Measurements from ENCODE around the gene PTPRD.
"Not testable (repeated sequence)": the region's sequence is repeated elsewhere in the genome, so short reads cannot be mapped to it uniquely, and the experiment has no call there.

PTPRD gene

GRCh38 chr9:9099646-9100045 is 1513.2 kb downstream of the PTPRD start:
- no peak for DNase-seq

- DNase-seq: not testable (repeated sequence)
Measured at GRCh38 chr9:9097254-9097653, 1515.5 kb downstream of the PTPRD start.

GRCh38 chr9:9091387-9091786 is 1521.4 kb downstream of the PTPRD start:
- no peak for DNase-seq

GRCh38 chr9:9079473-9079872 is 1533.3 kb downstream of the PTPRD start:
- DNase-seq: no peak

- DNase-seq: no peak
Measured at GRCh38 chr9:9078301-9078700, 1534.5 kb downstream of the PTPRD start.

GRCh38 chr9:9061627-9062026 is 1551.2 kb downstream of the PTPRD start:
- DNase-seq: peak; percentile 92

GRCh38 chr9:9054354-9054992 is 1558.3 kb downstream of the PTPRD start:
- peak; percentile 90 for DNase-seq

- DNase-seq: no peak
Measured at GRCh38 chr9:9045572-9045971, 1567.2 kb downstream of the PTPRD start.

- DNase-seq: no peak
Measured at GRCh38 chr9:9045072-9045471, 1567.7 kb downstream of the PTPRD start.

GRCh38 chr9:9043788-9044187 is 1569.0 kb downstream of the PTPRD start:
- DNase-seq: not testable (repeated sequence)

- no peak for DNase-seq
Measured at GRCh38 chr9:9041756-9042155, 1571.0 kb downstream of the PTPRD start.

GRCh38 chr9:9033022-9033421 is 1579.8 kb downstream of the PTPRD start:
- no peak for DNase-seq

- DNase-seq: no peak
Measured at GRCh38 chr9:9016597-9016996, 1596.2 kb downstream of the PTPRD start.

- peak; percentile 31 for DNase-seq
Measured at GRCh38 chr9:9004810-9005209, 1608.0 kb downstream of the PTPRD start.

GRCh38 chr9:9002826-9003583 is 1609.8 kb downstream of the PTPRD start:
- peak; percentile 44 for DNase-seq

GRCh38 chr9:8980496-8981013 is 1632.2 kb downstream of the PTPRD start:
- no peak for DNase-seq

- DNase-seq: no peak
Measured at GRCh38 chr9:8978334-8978733, 1634.5 kb downstream of the PTPRD start.

GRCh38 chr9:8968350-8968749 is 1644.5 kb downstream of the PTPRD start:
- not testable (repeated sequence) for DNase-seq

- DNase-seq: no peak
Measured at GRCh38 chr9:8963885-8964284, 1648.9 kb downstream of the PTPRD start.

GRCh38 chr9:8962084-8962483 is 1650.7 kb downstream of the PTPRD start:
- DNase-seq: no peak

GRCh38 chr9:8961186-8961851 is 1651.5 kb downstream of the PTPRD start:
- no peak for DNase-seq

GRCh38 chr9:8960254-8960653 is 1652.5 kb downstream of the PTPRD start:
- DNase-seq: no peak

- DNase-seq: no peak
Measured at GRCh38 chr9:8958358-8958757, 1654.4 kb downstream of the PTPRD start.

GRCh38 chr9:8955315-8955714 is 1657.5 kb downstream of the PTPRD start:
- no peak for DNase-seq
